GM18870 (cell line): Measurements from ENCODE around the gene C5orf15.
"Not testable (repeated sequence)": the region's sequence is repeated elsewhere in the genome, so short reads cannot be mapped to it uniquely, and the experiment has no call there.

Experiments
- ATAC-seq: cut with Tn5 transposase; IDR thresholded peaks from one replicate; pipeline ENCODE4 v1.9.1; 2021; ENCODE audit warnings: moderate library complexity; ENCODE audit not compliant: unreplicated experiment

The C5orf15 gene

GRCh38 chr5:133994297-133994989, 26.0 kb upstream of the C5orf15 start:
- no peak for ATAC-seq

- no peak for ATAC-seq
These were observed 24.9 kb upstream of the C5orf15 start for GRCh38 chr5:133993185-133993936.

GRCh38 chr5:133992429-133993155, 24.2 kb upstream of the C5orf15 start:
- ATAC-seq = no peak

- ATAC-seq = no peak
These were observed 22.9 kb upstream of the C5orf15 start for GRCh38 chr5:133991171-133991910.

GRCh38 chr5:133990396-133990795, 22.0 kb upstream of the C5orf15 start:
- no peak for ATAC-seq

GRCh38 chr5:133985540-133986180, 17.2 kb upstream of the C5orf15 start:
- no peak for ATAC-seq

- no peak for ATAC-seq
These were observed 15.2 kb upstream of the C5orf15 start for GRCh38 chr5:133983674-133984073.

- no peak for ATAC-seq
These were observed 13.3 kb upstream of the C5orf15 start for GRCh38 chr5:133981714-133982113.

- ATAC-seq = no peak
These were observed 12.2 kb upstream of the C5orf15 start for GRCh38 chr5:133980652-133981051.

GRCh38 chr5:133978943-133979342, 10.5 kb upstream of the C5orf15 start:
- no peak for ATAC-seq

GRCh38 chr5:133977858-133978257, 9.4 kb upstream of the C5orf15 start:
- ATAC-seq = no peak

- peak; percentile 56 for ATAC-seq
These were observed 8.8 kb upstream of the C5orf15 start for GRCh38 chr5:133977161-133977787.

GRCh38 chr5:133975546-133975945, 7.1 kb upstream of the C5orf15 start:
- ATAC-seq = not testable (repeated sequence)

- ATAC-seq = no peak
These were observed 5.7 kb upstream of the C5orf15 start for GRCh38 chr5:133974142-133974541.

- ATAC-seq = no peak
These were observed 2.0 kb upstream of the C5orf15 start for GRCh38 chr5:133970325-133970909.

- no peak for ATAC-seq
These were observed 1.4 kb upstream of the C5orf15 start for GRCh38 chr5:133969654-133970324.

- ATAC-seq = no peak
These were observed 674 bp downstream of the C5orf15 start for GRCh38 chr5:133967698-133968203.

- ATAC-seq = no peak
These were observed 1.3 kb downstream of the C5orf15 start for GRCh38 chr5:133967124-133967523.

- no peak for ATAC-seq
These were observed 2.3 kb downstream of the C5orf15 start for GRCh38 chr5:133966090-133966489.
